ENCODE measurements around the gene CDIPT. TPM values are rescaled to one million over a fixed set of nuclear protein-coding genes. Genes with fewer than 3 reads are reported as not detected.
A peak's percentile ranks its signal among the peaks of the same experiment; 100 is the strongest.

Gene CDIPT
- total and polyA plus RNA-seq, 10 of the 15 experiments (the other 5 are each of a cell fraction or from before 2014, with no cell fraction given): 0.87 to 36.4 (median 27.1) TPM

DNA sequence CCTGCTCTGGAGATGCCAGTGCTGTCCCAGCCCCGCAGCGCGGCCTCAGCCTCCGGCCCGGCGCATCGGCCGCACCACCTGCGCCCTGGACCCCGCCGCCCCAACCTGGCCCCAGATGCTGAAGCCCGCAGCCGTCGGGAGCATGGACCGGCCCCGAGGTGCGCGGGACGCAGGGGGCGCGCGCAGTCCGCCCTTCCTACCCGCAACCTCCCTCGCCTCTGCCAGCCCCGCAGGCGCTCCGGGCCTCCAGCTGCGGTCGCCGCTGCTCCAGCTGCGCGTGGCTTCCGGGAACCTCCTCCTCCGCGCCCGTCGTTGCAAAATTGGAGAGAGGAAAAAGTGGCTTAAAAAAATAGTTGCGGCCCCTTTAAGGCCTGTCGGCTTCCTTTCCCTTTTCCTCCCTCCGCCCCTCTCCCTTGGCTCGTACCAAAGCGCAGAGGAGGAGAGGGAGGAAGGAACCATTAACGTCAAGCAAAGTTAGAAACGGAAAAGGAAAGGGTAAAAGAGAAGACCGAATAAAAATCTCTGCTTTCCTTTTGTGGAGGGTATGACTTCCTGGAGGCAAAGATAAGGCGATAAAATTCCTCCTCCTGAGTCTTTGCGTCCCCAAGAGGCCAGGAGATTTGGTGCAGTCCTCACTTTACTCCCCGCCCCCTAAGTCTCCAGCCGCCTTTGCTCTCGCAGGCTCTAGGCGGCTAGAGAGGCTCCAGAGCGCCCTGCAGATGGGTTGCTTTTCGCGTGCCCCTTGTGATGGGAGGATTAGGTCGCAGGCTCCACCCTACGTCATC lies at the start of gene CDIPT (continued):
- TF ChIP-seq, protein P1, sequence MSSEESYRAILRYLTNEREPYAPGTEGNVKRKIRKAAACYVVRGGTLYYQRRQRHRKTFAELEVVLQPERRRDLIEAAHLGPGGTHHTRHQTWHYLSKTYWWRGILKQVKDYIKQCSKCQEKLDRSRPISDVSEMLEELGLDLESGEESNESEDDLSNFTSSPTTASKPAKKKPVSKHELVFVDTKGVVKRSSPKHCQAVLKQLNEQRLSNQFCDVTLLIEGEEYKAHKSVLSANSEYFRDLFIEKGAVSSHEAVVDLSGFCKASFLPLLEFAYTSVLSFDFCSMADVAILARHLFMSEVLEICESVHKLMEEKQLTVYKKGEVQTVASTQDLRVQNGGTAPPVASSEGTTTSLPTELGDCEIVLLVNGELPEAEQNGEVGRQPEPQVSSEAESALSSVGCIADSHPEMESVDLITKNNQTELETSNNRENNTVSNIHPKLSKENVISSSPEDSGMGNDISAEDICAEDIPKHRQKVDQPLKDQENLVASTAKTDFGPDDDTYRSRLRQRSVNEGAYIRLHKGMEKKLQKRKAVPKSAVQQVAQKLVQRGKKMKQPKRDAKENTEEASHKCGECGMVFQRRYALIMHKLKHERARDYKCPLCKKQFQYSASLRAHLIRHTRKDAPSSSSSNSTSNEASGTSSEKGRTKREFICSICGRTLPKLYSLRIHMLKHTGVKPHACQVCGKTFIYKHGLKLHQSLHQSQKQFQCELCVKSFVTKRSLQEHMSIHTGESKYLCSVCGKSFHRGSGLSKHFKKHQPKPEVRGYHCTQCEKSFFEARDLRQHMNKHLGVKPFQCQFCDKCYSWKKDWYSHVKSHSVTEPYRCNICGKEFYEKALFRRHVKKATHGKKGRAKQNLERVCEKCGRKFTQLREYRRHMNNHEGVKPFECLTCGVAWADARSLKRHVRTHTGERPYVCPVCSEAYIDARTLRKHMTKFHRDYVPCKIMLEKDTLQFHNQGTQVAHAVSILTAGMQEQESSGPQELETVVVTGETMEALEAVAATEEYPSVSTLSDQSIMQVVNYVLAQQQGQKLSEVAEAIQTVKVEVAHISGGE (CRISPR knock-in tag; IDR thresholded peaks at IDR 0.05): no peak
- TF ChIP-seq ATF7 (IDR thresholded peaks at IDR 0.05; ENCODE audit: low read depth) (peak; percentile 100), RUNX3 (IDR thresholded peaks at IDR 0.05; ENCODE audit: low read length) (peak; percentile 45), CHD4 (IDR thresholded peaks at IDR 0.05) (no peak), SP1 (IDR thresholded peaks at IDR 0.05; ENCODE audit: low read depth, low read length) (peak; percentile 84), PAX8 (IDR thresholded peaks at IDR 0.05) (no peak), MXI1 (IDR thresholded peaks at IDR 0.05; ENCODE audit: low read depth, low read length) (peak; percentile 77), SUPT20H (IDR thresholded peaks at IDR 0.05; ENCODE audit: borderline replicate concordance, control insufficient read depth, low read depth, low read length) (no peak), EZH2 (IDR thresholded peaks at IDR 0.05; ENCODE audit: borderline replicate concordance, control insufficient read depth, low read depth, low read length) (no peak), CBFB (IDR thresholded peaks at IDR 0.05; ENCODE audit: low read depth) (peak; percentile 71; the same call in 1 of the 2 replicates), PAX5 (IDR thresholded peaks at IDR 0.05; ENCODE audit: borderline replicate concordance, low read depth, low read length) (no peak; the same call in 1 of the 2 replicates), RELA (IDR thresholded peaks at IDR 0.05; ENCODE audit: borderline replicate concordance, partially characterized antibody) (peak; percentile 76), IRF4 (IDR thresholded peaks at IDR 0.05; ENCODE audit: low read depth, low read length) (peak; percentile 25; the same call in 1 of the 2 replicates), YBX1 (IDR thresholded peaks at IDR 0.05) (no peak), HDAC2 (IDR thresholded peaks at IDR 0.05) (no peak), FOXK2 (IDR thresholded peaks at IDR 0.05) (peak; percentile 100), IKZF2 (IDR thresholded peaks at IDR 0.05) (peak in 1 of 2 experiments; percentile 36; a peak in 1 of 4 replicates)
- TF ChIP-seq, protein P2, sequence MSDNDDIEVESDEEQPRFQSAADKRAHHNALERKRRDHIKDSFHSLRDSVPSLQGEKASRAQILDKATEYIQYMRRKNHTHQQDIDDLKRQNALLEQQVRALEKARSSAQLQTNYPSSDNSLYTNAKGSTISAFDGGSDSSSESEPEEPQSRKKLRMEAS (IDR thresholded peaks at IDR 0.05; ENCODE audit: low read depth, low read length): no peak
- TF ChIP-seq, protein P3, sequence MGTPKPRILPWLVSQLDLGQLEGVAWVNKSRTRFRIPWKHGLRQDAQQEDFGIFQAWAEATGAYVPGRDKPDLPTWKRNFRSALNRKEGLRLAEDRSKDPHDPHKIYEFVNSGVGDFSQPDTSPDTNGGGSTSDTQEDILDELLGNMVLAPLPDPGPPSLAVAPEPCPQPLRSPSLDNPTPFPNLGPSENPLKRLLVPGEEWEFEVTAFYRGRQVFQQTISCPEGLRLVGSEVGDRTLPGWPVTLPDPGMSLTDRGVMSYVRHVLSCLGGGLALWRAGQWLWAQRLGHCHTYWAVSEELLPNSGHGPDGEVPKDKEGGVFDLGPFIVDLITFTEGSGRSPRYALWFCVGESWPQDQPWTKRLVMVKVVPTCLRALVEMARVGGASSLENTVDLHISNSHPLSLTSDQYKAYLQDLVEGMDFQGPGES (IDR thresholded peaks at IDR 0.05): 0 out of 2 replicates have a peak, but pooled peaks have one; percentile 56
- TF ChIP-seq, protein P4, sequence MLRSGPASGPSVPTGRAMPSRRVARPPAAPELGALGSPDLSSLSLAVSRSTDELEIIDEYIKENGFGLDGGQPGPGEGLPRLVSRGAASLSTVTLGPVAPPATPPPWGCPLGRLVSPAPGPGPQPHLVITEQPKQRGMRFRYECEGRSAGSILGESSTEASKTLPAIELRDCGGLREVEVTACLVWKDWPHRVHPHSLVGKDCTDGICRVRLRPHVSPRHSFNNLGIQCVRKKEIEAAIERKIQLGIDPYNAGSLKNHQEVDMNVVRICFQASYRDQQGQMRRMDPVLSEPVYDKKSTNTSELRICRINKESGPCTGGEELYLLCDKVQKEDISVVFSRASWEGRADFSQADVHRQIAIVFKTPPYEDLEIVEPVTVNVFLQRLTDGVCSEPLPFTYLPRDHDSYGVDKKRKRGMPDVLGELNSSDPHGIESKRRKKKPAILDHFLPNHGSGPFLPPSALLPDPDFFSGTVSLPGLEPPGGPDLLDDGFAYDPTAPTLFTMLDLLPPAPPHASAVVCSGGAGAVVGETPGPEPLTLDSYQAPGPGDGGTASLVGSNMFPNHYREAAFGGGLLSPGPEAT (IDR thresholded peaks at IDR 0.05; ENCODE audit: low read depth): peak; percentile 100
- TF ChIP-seq, protein P5, sequence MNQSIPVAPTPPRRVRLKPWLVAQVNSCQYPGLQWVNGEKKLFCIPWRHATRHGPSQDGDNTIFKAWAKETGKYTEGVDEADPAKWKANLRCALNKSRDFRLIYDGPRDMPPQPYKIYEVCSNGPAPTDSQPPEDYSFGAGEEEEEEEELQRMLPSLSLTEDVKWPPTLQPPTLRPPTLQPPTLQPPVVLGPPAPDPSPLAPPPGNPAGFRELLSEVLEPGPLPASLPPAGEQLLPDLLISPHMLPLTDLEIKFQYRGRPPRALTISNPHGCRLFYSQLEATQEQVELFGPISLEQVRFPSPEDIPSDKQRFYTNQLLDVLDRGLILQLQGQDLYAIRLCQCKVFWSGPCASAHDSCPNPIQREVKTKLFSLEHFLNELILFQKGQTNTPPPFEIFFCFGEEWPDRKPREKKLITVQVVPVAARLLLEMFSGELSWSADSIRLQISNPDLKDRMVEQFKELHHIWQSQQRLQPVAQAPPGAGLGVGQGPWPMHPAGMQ (IDR thresholded peaks at IDR 0.05; ENCODE audit: borderline replicate concordance): no peak
